ENCODE measurements around the gene SLFN14. TPM values are rescaled to one million over a fixed set of nuclear protein-coding genes. Genes with fewer than 3 reads are reported as not detected.

Gene SLFN14
- total RNA-seq, 6 experiments from 2014 or later: not detected

- H3K36me3 Mint-ChIP-seq (ENCODE audit: low read depth): no peaks in the 10 kb centered on the region
- peaks cover 38% of the 10 kb centered on the region for H3K27me3 Mint-ChIP-seq (ENCODE audit: insufficient read depth)
- no peaks in the 10 kb centered on the region for H3K9me3 Mint-ChIP-seq
- peaks cover 10% of the 10 kb centered on the region for H3K4me1 Mint-ChIP-seq (ENCODE audit: low read depth)
- TF ChIP-seq CTCF (IDR thresholded peaks at IDR 0.05): no peak
- DNase-seq: no peak
- H3K27ac Mint-ChIP-seq: no peak overlapping the region
- H3K4me3 Mint-ChIP-seq: no peak overlapping the region
Measured at GRCh38 chr17:35548208-35548810, 12.3 kb downstream of the SLFN14 start.

DNA sequence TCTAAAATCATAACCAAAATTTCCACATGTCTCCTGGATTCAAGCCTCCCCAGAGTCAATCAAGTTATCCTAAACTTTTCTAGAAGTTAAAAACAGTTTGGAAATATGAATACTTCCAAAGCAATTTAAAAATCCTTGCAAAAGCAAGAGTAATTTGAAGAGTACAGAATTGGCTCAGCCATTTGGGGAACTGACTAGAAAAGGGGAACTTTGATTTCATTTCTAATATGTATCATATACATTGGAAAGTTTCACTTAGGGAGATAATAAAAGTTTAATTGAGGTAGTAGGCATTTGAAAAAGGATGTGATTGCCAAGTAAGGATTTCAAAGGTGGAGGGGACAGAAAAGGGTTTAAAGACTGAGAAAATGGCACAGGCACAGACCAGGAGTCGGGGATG lies 14.1 kb downstream of the SLFN14 start:
- Mint-ChIP-seq H3K9me3 (no peaks in the 10 kb centered on the region), H3K27ac (no peak overlapping the region), H3K36me3 (ENCODE audit: low read depth) (no peaks in the 10 kb centered on the region), H3K4me1 (ENCODE audit: low read depth) (peaks cover 14% of the 10 kb centered on the region), H3K4me3 (no peak overlapping the region), H3K27me3 (ENCODE audit: insufficient read depth) (peaks cover 28% of the 10 kb centered on the region)
- no peak for DNase-seq
- TF ChIP-seq CTCF (IDR thresholded peaks at IDR 0.05): no peak

DNA sequence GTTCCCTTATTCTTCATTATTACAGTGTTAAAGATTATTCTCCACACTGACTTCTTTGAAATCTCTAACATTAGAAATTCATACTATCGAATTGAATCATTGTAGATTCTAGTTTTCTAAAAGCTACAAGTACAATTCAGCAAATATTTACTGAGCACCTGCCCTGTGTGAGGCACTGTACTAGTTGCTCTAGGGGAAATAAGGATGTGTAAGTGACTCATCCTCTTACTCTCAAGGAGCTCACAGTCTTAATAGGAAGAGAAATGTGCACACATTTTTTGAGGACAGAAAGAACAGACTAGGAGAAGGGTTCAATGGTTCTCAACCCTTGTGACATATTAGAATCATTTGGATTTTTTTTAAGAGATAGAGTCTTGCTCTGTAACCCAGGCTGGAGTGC lies 15.5 kb downstream of the SLFN14 start:
- DNase-seq: no peak
- Mint-ChIP-seq H3K4me3 (no peak overlapping the region), H3K36me3 (ENCODE audit: low read depth) (no peaks in the 10 kb centered on the region), H3K9me3 (no peaks in the 10 kb centered on the region), H3K27ac (no peak overlapping the region), H3K27me3 (ENCODE audit: insufficient read depth) (peaks cover 21% of the 10 kb centered on the region), H3K4me1 (ENCODE audit: low read depth) (peaks cover 26% of the 10 kb centered on the region)
- TF ChIP-seq CTCF (IDR thresholded peaks at IDR 0.05): no peak

- peak; percentile 35 for DNase-seq
- Mint-ChIP-seq H3K4me1 (ENCODE audit: low read depth) (peaks cover 36% of the 10 kb centered on the region), H3K27me3 (ENCODE audit: insufficient read depth) (peaks cover 14% of the 10 kb centered on the region; the same call in 1 of the 2 replicates), H3K27ac (no peak overlapping the region), H3K36me3 (ENCODE audit: low read depth) (no peaks in the 10 kb centered on the region), H3K9me3 (no peaks in the 10 kb centered on the region), H3K4me3 (no peak overlapping the region; the same call in 1 of the 2 replicates)
- TF ChIP-seq CTCF (IDR thresholded peaks at IDR 0.05): no peak
Measured at GRCh38 chr17:35543856-35544255, 16.8 kb downstream of the SLFN14 start.

- H3K27ac Mint-ChIP-seq: no peak overlapping the region
Measured at GRCh38 chr17:35542990-35543389, 17.6 kb downstream of the SLFN14 start.

More at GRCh38 chr17:35542990-35543389, 17.6 kb downstream of the SLFN14 start:
- Mint-ChIP-seq H3K27me3 (ENCODE audit: insufficient read depth) (peaks cover 10% of the 10 kb centered on the region; the same call in 1 of the 2 replicates), H3K9me3 (no peaks in the 10 kb centered on the region), H3K36me3 (ENCODE audit: low read depth) (no peaks in the 10 kb centered on the region), H3K4me1 (ENCODE audit: low read depth) (peaks cover 42% of the 10 kb centered on the region), H3K4me3 (no peak overlapping the region)
- no peak for DNase-seq
- TF ChIP-seq CTCF (IDR thresholded peaks at IDR 0.05): no peak
